ENCODE measurements around the gene MTG2. TPM values are rescaled to one million over a fixed set of nuclear protein-coding genes. Genes with fewer than 3 reads are reported as not detected.

Gene MTG2
- polyA plus RNA-seq, 1 of the 3 experiments (the other 2 are of a cell fraction) = 42.9 TPM

DNA sequence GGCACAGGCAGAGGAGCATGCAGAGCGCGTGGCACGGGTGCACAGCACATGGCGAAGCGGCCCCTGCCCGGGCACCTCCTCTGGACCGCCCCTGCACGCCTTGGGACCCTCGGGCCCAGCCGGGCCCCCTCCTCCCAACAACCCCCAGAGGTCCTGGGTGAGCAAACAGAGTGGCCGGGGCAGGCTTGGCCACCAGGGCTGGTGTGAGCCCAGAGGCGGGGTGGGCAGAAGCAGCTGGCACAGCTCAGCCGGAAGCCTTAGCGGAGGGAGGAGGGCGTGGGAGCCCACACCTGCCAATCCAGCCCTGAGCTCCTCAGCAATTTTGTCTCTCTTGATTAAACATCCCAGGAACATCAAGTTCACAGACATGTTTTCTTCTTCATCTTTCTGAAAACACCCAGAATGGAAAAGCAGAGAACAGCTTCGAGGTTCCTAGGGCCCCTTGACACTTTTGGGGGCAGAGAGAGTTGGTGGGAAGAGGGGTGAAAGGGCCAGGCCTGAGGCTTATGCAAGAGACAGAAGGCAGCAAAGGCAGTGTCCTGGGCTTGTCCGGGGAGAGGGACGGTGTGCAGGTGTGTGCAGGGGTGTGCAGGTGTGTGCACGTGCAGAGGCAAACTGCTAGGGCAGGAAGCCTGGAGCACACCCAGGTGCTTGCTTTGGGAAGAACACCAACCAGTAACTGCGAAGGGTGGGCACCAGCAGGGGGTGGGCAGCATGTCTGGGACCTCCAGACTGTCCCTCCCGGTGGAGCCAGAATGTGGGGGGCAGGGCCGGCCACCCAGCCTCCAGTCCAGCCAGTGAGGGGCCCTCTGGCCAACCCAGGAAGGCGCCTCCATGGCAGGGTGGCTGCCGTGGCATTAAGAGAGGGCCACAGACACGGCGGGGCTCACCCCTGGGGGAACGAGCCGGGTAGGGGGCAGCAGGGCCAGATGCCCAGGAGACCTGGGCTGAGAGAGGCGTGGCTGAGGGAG, 32.5 kb downstream of the MTG2 start:
- H3K4me3 ChIP-seq (ENCODE audit: low read depth in 2 of 2, low read length in 1 of 2) = no peak overlapping the region
- CTCF ChIA-PET = no interaction called here

More for the DNA sequence above, 32.5 kb downstream of the MTG2 start:
- Histone ChIP-seq H3K9me3 (no peaks in the 10 kb centered on the region), H3K9ac (no peak overlapping the region), H3K27ac (ENCODE audit: low read depth in 2 of 2, low read length in 1 of 2) (no peak overlapping the region), H3K4me1 (ENCODE audit: control insufficient read depth in 1 of 2, insufficient read depth in 2 of 2, low read depth in 1 of 2, low read length in 1 of 2) (peaks cover 0 to 13% of the 10 kb centered on the region in 2 experiments; a peak in 1 of 4 replicates), H3K36me3 (replicated peaks in 1 of 2; ENCODE audit: control insufficient read depth in 1 of 2, insufficient read depth in 2 of 2, low read length in 1 of 2) (no peaks in the 10 kb centered on the region), H3K4me2 (no peak overlapping the region), H3K27me3 (ENCODE audit: insufficient read depth) (peaks cover 20% of the 10 kb centered on the region; the same call in 1 of the 2 replicates), H2AFZ (ENCODE audit: low read depth) (no peak overlapping the region), H3K79me2 (ENCODE audit: insufficient read depth) (no peaks in the 10 kb centered on the region), H3F3A (replicated peaks; ENCODE audit: insufficient read depth) (no peaks in the 10 kb centered on the region), H4K20me1 (ENCODE audit: insufficient read depth) (no peaks in the 10 kb centered on the region), H3K9me2 (no peaks in the 10 kb centered on the region)
- POLR2A ChIA-PET = no interaction called here
- no peak for DNase-seq
- TF ChIP-seq SMC3 (IDR thresholded peaks at IDR 0.05; ENCODE audit: low read depth, low read length) (no peak), EZH2phosphoT487 (IDR thresholded peaks at IDR 0.05; ENCODE audit: borderline replicate concordance, low read depth) (no peak), MXI1 (IDR thresholded peaks at IDR 0.05; ENCODE audit: low read depth, low read length) (no peak), FOXM1 (IDR thresholded peaks at IDR 0.05; ENCODE audit: low read depth) (no peak), FOXJ3 (CRISPR knock-in tag; IDR thresholded peaks at IDR 0.05) (no peak), YY1 (IDR thresholded peaks at IDR 0.05; ENCODE audit: low read depth) (no peak), RXRA (IDR thresholded peaks at IDR 0.05; ENCODE audit: borderline replicate concordance, low read depth) (no peak), RCOR1 (IDR thresholded peaks at IDR 0.05; ENCODE audit: low read length) (no peak), EP300 (IDR thresholded peaks at IDR 0.05; ENCODE audit: borderline replicate concordance in 1 of 2, low read depth in 1 of 2, low read length in 1 of 2) (no peak), CHD2 (IDR thresholded peaks at IDR 0.05; ENCODE audit: low read length, partially characterized antibody) (no peak), NRF1 (IDR thresholded peaks at IDR 0.05; ENCODE audit: low read depth, low read length) (no peak), MEF2A (IDR thresholded peaks at IDR 0.05; ENCODE audit: borderline replicate concordance, low read depth) (no peak)
- TF ChIP-seq, protein P1, sequence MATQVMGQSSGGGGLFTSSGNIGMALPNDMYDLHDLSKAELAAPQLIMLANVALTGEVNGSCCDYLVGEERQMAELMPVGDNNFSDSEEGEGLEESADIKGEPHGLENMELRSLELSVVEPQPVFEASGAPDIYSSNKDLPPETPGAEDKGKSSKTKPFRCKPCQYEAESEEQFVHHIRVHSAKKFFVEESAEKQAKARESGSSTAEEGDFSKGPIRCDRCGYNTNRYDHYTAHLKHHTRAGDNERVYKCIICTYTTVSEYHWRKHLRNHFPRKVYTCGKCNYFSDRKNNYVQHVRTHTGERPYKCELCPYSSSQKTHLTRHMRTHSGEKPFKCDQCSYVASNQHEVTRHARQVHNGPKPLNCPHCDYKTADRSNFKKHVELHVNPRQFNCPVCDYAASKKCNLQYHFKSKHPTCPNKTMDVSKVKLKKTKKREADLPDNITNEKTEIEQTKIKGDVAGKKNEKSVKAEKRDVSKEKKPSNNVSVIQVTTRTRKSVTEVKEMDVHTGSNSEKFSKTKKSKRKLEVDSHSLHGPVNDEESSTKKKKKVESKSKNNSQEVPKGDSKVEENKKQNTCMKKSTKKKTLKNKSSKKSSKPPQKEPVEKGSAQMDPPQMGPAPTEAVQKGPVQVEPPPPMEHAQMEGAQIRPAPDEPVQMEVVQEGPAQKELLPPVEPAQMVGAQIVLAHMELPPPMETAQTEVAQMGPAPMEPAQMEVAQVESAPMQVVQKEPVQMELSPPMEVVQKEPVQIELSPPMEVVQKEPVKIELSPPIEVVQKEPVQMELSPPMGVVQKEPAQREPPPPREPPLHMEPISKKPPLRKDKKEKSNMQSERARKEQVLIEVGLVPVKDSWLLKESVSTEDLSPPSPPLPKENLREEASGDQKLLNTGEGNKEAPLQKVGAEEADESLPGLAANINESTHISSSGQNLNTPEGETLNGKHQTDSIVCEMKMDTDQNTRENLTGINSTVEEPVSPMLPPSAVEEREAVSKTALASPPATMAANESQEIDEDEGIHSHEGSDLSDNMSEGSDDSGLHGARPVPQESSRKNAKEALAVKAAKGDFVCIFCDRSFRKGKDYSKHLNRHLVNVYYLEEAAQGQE (IDR thresholded peaks at IDR 0.05; ENCODE audit: low read depth, low read length) = no peak
- TF ChIP-seq, protein P2, sequence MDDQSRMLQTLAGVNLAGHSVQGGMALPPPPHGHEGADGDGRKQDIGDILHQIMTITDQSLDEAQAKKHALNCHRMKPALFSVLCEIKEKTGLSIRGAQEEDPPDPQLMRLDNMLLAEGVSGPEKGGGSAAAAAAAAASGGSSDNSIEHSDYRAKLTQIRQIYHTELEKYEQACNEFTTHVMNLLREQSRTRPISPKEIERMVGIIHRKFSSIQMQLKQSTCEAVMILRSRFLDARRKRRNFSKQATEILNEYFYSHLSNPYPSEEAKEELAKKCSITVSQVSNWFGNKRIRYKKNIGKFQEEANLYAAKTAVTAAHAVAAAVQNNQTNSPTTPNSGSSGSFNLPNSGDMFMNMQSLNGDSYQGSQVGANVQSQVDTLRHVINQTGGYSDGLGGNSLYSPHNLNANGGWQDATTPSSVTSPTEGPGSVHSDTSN (IDR thresholded peaks at IDR 0.05) = no peak
- TF ChIP-seq, protein P3, sequence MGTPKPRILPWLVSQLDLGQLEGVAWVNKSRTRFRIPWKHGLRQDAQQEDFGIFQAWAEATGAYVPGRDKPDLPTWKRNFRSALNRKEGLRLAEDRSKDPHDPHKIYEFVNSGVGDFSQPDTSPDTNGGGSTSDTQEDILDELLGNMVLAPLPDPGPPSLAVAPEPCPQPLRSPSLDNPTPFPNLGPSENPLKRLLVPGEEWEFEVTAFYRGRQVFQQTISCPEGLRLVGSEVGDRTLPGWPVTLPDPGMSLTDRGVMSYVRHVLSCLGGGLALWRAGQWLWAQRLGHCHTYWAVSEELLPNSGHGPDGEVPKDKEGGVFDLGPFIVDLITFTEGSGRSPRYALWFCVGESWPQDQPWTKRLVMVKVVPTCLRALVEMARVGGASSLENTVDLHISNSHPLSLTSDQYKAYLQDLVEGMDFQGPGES (IDR thresholded peaks at IDR 0.05; ENCODE audit: low read depth, low read length) = no peak
- TF ChIP-seq, protein P4, sequence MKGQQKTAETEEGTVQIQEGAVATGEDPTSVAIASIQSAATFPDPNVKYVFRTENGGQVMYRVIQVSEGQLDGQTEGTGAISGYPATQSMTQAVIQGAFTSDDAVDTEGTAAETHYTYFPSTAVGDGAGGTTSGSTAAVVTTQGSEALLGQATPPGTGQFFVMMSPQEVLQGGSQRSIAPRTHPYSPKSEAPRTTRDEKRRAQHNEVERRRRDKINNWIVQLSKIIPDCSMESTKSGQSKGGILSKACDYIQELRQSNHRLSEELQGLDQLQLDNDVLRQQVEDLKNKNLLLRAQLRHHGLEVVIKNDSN (IDR thresholded peaks at IDR 0.05; ENCODE audit: borderline replicate concordance, low read depth) = no peak
- 63% methylated on average over 13 of the region's 29 CpGs for WGBS (ENCODE audit: low lambda C conversion rate)
